GM12872 (cell line): ENCODE measurements around the gene PCCB.
A peak's percentile ranks its signal among the peaks of the same experiment; 100 is the strongest.

Experiments used
- TF ChIP-seq, protein P1 (sequence below): IDR thresholded peaks from 3 replicates; pipeline ENCODE4 v1.5.1; 2011; ENCODE audit warnings: low read depth, mild to moderate bottlenecking, low read length, moderate library complexity; ENCODE audit not compliant: insufficient read depth

Gene PCCB

DNA sequence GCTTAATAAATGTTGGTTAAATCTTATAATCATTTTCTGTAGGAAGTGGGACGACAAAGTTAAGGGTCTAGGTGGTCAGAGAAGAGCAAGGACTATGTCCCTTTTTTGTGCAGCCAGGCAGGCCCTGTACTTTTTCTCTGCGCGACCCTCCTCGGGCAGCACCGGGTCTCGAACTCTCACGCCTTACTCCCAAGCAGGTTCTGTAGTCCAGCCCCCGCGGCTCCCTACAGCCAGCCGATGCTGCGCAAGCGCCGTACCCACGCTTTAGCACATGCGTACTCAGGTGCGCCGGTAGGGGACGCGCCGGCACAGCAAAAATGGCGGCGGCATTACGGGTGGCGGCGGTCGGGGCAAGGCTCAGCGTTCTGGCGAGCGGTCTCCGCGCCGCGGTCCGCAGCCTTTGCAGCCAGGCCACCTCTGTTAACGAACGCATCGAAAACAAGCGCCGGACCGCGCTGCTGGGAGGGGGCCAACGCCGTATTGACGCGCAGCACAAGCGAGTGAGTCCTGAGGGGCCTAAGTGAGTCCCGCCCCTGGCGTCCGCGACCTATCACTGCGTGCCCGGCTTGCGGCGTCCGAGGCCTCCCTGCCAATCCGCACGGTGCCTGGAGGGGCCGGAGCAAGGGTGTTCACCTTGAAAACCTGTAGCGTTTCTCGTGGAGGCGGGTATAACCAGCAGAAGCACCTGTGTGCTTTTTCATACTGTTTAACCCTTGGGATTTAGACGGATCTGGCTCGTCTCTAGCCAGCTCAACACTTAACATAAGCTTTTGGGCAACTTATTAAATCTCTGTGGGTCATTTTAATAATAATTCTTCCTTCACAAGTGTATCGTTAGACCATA, at the start of gene PCCB:
TSS of gene PCCB (plus strand) at position 282 of the 844 bp plus-strand sequence. CDS start at position 318, 36 bp downstream.
- TF ChIP-seq, protein P1, sequence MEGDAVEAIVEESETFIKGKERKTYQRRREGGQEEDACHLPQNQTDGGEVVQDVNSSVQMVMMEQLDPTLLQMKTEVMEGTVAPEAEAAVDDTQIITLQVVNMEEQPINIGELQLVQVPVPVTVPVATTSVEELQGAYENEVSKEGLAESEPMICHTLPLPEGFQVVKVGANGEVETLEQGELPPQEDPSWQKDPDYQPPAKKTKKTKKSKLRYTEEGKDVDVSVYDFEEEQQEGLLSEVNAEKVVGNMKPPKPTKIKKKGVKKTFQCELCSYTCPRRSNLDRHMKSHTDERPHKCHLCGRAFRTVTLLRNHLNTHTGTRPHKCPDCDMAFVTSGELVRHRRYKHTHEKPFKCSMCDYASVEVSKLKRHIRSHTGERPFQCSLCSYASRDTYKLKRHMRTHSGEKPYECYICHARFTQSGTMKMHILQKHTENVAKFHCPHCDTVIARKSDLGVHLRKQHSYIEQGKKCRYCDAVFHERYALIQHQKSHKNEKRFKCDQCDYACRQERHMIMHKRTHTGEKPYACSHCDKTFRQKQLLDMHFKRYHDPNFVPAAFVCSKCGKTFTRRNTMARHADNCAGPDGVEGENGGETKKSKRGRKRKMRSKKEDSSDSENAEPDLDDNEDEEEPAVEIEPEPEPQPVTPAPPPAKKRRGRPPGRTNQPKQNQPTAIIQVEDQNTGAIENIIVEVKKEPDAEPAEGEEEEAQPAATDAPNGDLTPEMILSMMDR: peak; percentile 60

DNA sequence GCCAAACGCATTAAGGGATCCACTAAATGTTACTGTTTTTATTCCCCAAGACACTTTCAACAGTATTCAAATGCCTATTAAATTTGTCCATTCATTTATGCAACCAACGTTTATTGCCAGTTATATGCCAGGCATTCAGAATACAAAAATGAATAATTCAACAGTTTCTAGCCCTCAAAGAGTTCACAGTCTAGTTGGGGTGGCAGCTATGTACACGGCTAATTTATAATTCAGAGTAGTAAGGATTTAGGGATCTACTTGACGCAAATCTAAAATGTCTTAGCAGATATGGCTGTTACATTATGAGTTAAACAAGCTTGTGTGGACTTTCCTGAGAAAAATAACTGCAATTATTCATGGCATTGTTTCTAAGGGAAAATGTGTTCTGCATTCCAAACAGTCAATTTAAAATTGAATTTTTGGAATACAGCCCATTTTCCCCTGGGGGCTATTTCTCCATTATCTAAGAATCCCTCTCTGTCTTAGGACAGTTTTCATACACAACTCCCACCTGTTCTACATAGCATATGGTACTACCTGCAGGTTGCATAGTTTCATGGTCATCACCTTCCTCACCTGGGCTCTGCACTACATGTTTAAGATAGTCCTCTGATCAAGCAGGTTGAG, 42.5 kb upstream of the PCCB start:
- TF ChIP-seq, protein P1: no peak

DNA sequence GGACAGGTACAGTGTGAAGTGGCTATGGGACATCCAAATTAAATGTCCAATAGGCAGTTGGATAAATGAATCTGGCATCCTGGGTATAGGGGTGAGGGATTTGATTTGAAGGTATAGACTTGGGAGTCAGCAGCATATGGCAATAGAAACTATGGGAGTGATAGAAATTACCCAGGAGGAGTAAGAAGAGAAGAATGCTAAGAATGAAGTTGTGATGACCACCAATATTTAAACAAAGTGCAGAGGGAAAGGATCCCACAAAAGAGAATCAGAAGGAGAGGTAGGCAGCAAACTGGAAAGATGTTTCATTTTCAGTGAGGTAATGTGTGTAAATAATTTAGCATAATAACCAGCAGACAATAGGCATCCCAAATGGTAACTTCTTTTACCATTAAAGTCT, 40.2 kb upstream of the PCCB start:
- TF ChIP-seq, protein P1: no peak

DNA sequence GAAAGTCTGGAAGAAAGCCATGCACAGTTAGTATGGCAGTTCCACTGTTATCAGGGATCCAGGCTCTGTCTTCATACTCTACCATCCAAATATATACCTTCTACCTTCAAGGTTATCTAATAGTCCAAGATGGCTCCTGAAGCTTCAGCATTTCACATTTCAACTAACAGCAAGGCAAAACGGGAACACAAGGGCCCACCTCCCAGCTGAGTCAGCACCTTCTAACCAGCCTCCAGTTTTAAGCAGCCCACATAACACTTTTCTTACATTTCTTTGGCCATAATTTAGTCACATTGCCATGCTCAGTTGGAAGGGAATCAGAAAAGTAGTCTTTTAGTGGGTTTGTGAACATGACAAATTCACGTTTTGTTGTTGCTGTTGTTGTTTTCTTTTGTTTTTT, 38.6 kb upstream of the PCCB start:
- TF ChIP-seq, protein P1: no peak

DNA sequence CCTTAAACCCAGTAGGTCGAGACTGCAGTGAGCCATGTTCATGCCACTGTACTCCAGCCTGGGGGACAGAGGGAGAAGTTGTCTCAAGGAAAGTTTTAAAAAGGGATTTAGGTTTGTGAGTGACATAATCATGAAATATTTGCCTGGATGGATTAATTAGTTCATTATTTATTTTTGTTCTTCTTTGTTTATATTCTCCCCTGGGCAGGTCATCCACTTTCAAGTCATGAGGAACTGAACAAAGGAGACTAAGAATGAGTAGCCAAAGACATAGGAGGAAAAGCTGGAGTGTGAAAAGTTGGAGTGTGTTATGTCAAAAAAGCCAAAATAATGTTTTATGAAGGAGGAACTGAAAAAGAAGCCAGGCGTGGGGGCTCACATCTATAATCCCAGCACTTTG, 17.7 kb upstream of the PCCB start:
- TF ChIP-seq, protein P1: no peak

DNA sequence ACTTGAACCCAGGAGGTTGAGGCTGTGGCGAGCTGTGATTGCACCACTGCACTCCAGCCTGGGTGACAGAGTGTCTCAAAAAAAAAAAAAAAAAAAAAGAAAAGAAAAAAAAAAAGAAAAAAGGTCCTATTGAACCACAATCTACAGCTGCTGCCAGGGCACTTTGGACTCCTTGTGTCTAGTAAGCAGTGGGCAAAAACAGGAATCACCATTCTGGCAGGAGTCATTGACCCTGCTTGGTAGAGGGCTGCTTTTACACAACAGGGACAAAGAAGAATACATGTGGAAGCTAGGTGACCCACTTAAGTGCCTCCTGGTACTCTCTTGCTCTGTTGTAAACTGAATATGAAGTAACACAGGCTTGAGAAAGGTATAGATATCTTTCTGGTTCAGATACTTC, 14.6 kb upstream of the PCCB start:
- TF ChIP-seq, protein P1: no peak

DNA sequence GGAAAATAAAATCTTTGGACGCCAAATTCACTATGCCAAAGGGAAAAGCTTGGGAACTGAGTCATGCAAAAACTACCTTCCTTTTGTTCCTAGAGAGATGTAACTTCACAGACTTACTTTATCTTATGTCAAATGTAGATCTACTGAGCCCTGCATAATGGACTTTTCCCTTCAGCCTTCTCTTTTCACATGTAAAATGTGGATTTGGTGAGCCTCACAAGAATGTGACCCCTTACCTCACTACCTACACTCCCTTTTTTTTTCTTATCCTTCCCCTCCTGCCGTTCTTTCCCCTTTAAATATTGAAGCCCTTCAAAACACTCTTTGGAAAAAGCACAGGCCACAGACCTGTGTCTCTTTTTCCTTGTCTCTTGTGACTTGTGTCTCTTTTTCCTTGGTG, 14.0 kb upstream of the PCCB start:
- TF ChIP-seq, protein P1: no peak
